Stimulated activated naive CD4-positive, alpha-beta T cell (primary cell): ENCODE results near the gene UGT1A10.
A peak's percentile ranks its signal among the peaks of the same experiment; 100 is the strongest.
"Not testable (repeated sequence)": the region's sequence is repeated elsewhere in the genome, so short reads cannot be mapped to it uniquely, and the experiment has no call there.

Experiments used
- DNase-seq, 6 experiments: peaks; one replicate each; lab custom pipeline; 2025; lab: John Stamatoyannopoulos, UW

UGT1A10 gene

GRCh38 chr2:233692648-233693047 is 56.4 kb downstream of the UGT1A10 start, which contains the start of gene UGT1A6:
Gene UGT1A6, plus strand, starts transcription at chr2:233692890. Its CDS starts 115 bp downstream, at chr2:233693005.
- DNase-seq = no peak

DNA sequence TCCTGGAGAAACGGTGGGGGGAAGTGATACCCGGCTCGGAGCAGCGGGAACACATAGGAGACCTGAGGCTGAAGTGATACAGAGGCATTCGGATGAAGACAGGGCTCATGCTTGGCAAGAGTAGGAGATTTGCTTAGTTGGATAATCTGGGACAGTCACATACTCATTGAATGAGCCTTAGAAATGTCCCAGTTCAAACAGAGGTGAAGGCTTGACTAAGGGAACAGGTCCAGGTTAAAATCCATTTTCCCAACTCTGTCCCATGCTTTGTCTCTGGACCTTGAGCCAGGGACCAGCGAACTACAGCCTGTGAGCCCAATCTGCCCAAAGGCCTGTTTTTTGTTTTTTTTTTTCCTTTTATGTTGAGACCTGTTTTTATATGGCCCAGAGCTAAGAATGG is 57.7 kb downstream of the UGT1A10 start:
- no peak for DNase-seq

DNA sequence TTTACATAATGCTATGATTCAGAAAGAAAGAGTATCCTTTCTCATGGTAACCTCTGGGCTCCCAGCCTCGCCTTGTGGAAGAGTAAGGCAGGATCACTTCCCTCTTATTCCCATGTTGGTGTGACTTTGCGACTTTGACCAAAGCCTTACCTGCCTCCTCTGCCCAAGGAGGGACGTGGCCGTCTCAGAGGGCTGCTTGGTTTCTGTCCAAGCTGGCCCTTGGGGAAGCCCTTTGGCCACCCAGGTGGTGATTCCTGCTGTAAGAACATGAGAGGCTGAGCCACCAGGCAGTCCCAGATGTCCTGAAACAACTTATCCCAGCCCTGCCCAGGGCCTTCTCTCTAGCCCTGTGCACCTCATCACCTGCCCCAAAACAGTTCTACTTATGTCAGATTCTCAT is 62.5 kb downstream of the UGT1A10 start:
- DNase-seq = no peak

DNA sequence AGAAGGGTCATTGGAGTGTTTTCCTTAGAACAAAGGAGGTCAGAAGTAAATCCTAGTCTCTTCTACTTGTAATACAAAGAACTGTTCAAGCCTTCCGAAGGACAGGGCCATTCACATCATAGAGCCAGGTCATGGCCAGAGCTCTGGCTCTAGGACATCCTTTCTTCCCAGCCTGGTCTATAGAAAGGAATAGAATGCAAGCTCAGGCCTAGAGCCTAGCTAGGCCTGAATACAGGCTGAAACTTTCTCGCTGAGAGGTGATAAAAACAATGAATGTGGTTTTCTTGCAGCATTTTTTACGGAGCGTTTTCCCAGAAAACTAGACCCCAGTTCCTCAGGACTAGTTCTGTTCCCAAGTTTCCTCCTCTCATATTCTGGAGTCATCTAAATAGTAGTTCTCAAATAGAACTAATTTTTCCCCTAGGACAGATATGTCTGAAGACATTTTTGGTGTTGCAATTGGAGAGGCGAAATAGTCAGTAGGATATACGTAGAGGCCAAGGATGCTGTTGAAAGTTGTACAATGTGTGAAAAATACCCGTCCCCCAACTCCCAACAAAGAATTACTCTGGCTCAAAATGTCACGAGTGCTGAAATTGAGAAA is 63.3 kb downstream of the UGT1A10 start:
- DNase-seq = no peak

GRCh38 chr2:233700028-233700635 is 63.9 kb downstream of the UGT1A10 start:
- DNase-seq = no peak

DNA sequence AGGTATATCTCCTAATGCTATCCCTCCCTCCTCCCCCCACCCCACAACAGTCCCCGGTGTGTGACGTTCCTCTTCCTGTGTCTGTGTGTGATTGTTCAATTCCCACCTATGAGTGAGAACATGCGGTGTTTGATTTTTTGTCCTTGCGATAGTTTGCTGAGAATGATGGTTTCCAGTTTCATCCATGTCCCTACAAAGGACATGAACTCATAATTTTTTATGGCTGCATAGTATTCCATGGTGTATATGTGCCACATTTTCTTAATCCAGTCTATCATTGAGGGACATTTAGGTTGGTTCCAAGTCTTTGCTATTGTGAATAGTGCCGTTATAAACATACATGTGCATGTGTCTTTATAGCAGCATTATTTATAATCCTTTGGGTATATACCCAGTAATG is 64.6 kb downstream of the UGT1A10 start:
- not testable (repeated sequence) for DNase-seq

- DNase-seq = no peak
Observed at GRCh38 chr2:233702238-233702637, 66.0 kb downstream of the UGT1A10 start.

GRCh38 chr2:233705911-233706506 is 69.8 kb downstream of the UGT1A10 start:
- DNase-seq = no peak

DNA sequence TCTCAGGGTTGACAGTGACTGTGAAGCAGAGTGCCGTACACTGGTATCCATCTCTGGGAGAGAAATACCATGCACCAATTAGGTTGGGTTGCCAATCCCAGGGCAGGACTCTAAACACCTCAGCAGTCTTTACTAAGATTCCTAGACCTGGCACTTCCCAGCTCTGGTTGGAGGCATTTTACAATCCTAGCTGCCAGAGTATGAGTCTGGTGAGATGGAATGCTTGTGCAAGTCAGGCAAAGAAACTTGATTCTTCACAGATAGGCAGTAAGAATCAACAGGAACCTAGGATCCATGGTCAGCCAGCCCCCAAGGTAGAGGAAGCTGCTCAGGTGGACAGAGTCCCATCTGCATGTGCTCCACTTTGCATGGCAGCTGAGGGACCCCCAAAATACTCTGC is 70.5 kb downstream of the UGT1A10 start:
- no peak for DNase-seq

DNA sequence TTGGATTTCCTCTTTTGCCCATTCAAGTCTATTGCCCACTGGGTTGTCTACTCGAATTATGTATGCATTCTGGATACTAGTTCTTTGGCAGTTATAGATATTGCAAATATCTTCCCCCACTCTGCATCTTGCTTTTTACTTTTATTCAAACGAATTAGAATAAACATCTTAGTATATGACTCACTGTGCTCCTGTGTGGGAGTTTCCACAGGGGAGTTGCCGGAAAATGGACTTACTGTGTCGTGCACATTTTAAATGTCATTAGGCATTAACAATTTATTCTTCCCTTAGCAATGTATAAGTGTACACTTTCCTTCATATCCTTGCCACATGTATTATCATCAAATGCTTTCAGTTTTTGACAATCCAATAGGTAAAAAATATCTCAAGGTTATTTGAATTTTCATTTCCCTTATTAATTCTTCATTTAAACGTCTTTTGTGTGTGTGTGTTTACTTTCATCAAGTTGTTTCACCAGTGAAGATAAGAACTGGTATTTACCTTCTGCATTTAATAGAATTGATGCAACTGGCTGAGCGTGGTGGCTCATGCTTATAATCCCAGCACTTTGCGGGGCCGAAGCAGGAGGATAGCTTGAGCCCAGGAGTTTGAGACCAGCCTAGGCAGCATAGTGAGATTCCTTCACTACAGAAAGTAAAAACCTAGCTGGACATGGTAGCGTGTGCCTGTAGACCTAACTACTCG is 71.8 kb downstream of the UGT1A10 start:
- no peak for DNase-seq

GRCh38 chr2:233708942-233709341 is 72.7 kb downstream of the UGT1A10 start:
- DNase-seq = no peak

DNA sequence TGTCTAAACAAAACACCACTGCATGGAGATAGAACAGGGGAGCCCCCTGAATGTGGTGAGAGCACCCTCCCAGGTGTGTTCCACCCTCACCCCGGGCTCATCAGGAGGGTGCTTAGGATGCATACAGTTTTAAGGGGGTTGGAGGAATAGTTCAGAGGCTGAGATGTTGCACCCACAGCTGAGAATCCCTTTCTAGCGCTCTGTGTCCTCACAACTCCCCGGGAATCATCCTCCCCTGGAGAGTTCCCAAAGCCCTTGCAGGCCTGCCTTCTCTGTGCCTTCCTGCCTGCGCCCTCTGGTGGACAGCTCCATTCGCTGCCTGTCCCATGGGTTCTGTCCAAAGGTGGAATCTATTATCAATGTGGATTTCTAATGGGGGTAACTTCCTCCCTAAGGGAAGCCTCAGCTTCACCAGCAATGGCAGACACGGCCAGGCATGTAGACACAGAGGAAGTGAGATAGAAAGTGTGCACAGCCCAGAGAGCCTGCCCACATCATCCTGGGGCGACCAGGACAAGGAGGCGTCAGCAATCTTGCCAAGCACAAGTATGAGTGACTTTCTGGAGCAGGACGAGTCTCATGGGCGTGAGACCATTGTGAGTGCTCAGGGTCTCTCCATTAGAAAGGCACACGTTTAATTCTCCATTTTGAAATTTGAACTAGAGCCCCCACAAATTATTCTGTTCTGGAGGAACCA is 75.2 kb downstream of the UGT1A10 start:
- DNase-seq = peak in 5 of 6 experiments; percentile 25 to 42 (median 32)

- DNase-seq = no peak
Observed at GRCh38 chr2:233712611-233713261, 76.5 kb downstream of the UGT1A10 start, which contains the start of gene UGT1A5. Gene UGT1A5, plus strand, starts transcription at chr2:233712907. Its CDS starts 85 bp downstream, at chr2:233712992.

GRCh38 chr2:233713262-233713615 is 77.0 kb downstream of the UGT1A10 start:
- DNase-seq = no peak

DNA sequence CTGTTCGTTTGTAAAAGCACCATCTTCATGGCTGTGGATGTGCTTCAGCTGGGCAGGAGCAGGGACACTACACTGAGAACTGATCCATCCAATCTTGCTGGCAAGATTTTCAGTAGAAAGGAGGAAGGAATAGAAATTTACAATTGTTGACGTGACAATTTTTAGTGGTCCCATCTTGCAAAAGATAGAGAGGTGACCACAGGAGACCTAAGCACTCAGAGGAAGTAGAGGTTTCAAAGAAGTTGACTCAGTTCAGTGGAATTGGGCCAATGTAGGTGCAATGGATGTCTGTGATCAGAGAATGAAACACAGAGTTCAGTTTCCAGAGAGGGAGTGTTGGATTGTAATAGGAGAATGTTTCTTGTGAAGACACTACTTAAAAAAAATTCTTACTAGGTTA is 77.9 kb downstream of the UGT1A10 start:
- no peak for DNase-seq

DNA sequence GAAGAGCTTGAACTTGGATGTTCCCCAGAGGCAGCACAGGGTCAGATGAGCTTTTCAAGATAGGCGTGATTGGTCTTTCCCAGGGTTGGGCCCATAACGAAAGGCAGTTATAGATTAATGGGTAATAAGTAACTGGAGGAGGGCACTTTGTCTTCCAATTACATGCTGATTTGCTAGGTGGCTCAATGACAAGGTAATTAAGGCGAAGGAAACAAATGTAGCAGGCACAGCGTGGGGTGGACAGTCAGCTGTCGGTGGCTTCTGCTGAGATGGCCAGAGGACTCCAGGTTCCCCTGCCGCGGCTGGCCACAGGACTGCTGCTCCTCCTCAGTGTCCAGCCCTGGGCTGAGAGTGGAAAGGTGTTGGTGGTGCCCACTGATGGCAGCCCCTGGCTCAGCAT is 82.3 kb downstream of the UGT1A10 start, which contains the start of gene UGT1A4:
UGT1A4 (plus strand) TSS at position 185 of the 400 bp plus-strand sequence; CDS start at position 270, 85 bp downstream.
- no peak for DNase-seq

- no peak for DNase-seq
Observed at GRCh38 chr2:233728723-233729301, 92.6 kb downstream of the UGT1A10 start, which contains the start of gene UGT1A3. Gene UGT1A3, plus strand, starts transcription at chr2:233729042. Its CDS starts 85 bp downstream, at chr2:233729127.

DNA sequence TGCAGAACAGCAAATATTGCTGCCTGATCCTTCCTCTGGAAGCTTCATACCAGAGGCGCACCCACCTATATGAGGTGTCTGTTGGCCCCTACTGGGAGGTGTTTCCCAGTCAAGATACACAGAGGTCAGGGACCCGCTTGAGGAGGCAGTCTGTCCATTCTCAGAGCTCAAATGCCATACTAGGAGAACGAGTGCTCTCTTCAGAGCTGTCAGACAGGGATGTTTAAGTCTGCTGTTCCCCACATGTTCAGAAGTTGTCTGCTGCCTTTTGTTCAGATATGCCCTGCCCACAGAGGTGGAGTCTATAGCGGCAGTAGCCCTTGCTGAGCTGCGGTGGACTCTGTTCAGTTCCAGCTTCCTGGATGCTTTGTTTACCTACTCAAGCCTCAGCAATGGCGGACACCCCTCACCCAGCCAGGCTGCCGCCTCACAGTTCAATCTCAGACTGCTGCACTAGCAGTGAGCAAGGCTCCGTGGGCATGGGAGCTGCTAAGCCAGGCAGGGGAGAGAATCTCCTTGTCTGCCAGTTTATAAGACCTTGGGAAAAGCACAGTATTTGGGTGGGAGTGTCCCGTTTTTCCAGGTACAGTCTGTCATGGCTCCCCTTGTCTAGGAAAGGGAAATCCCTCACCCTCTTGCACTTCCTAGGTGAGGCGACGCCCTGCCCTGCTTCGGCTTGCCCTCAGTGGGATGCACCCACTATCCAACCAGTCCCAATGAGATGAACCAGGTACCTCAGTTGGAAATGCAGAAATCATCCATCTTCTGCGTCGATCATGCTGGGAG is 100.8 kb downstream of the UGT1A10 start:
- not testable (repeated sequence) for DNase-seq

DNA sequence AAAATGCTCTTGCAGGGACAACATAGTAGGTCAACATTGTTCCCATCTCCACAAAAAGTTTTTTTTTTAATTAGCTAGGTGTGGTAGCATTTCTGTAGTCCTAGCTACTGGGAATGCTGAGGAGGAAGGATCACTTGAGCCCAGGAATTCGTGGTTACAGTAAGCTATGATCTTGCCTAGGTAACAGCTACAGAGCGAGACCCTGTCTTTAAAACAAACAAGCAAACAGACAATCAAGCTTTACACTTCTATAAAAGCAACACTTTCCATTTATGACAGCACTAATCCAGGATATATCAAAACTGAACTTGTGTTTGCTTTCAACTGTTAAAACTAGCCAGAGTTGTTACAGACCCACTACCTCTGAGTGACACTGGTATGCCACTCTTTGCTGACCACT is 104.6 kb downstream of the UGT1A10 start:
- no peak for DNase-seq
